ENCODE data around the gene SLC15A1. TPM values are rescaled to one million over a fixed set of nuclear protein-coding genes. Genes with fewer than 3 reads are reported as not detected.

Gene SLC15A1
- total RNA-seq, 1 donor from 2014 or later, result 0.11 TPM

DNA sequence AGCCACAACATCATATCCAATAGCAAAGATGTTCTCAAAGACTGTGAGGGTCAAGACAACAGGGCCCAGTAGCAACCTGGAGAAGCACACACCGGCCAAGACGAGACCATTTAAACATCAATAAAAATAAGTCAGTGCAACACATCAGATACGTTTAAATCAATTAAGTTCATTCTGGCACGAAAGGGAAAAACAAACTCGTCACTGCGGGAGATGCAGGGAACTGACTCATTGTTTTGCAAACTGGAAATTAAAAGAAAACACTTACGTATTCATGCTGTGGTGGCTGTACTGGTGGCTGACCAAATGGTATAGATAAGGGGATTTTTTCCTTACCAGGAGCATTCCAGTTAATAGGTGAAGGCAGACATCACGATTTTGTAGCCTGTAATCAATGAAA, 26.3 kb upstream of the SLC15A1 start:
- Mint-ChIP-seq H3K27me3 (ENCODE audit: unreplicated experiment) (peaks cover 12% of the 10 kb centered on the region), H3K4me1 (ENCODE audit: unreplicated experiment) (no peaks in the 10 kb centered on the region), H3K27ac (ENCODE audit: unreplicated experiment) (no peak overlapping the region), H3K9me3 (ENCODE audit: unreplicated experiment) (no peaks in the 10 kb centered on the region), H3K4me3 (ENCODE audit: unreplicated experiment) (no peak overlapping the region), H3K36me3 (ENCODE audit: unreplicated experiment) (no peaks in the 10 kb centered on the region)
- TF ChIP-seq, protein P1, sequence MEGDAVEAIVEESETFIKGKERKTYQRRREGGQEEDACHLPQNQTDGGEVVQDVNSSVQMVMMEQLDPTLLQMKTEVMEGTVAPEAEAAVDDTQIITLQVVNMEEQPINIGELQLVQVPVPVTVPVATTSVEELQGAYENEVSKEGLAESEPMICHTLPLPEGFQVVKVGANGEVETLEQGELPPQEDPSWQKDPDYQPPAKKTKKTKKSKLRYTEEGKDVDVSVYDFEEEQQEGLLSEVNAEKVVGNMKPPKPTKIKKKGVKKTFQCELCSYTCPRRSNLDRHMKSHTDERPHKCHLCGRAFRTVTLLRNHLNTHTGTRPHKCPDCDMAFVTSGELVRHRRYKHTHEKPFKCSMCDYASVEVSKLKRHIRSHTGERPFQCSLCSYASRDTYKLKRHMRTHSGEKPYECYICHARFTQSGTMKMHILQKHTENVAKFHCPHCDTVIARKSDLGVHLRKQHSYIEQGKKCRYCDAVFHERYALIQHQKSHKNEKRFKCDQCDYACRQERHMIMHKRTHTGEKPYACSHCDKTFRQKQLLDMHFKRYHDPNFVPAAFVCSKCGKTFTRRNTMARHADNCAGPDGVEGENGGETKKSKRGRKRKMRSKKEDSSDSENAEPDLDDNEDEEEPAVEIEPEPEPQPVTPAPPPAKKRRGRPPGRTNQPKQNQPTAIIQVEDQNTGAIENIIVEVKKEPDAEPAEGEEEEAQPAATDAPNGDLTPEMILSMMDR (IDR thresholded peaks at IDR 0.05), result no peak
- DNase-seq (ENCODE audit: extremely low spot score, unreplicated experiment), result no peak

GRCh38 chr13:98776644-98777043, 24.2 kb upstream of the SLC15A1 start:
- H3K27ac Mint-ChIP-seq (ENCODE audit: unreplicated experiment), result no peak overlapping the region
- no peak overlapping the region for H3K4me3 Mint-ChIP-seq (ENCODE audit: unreplicated experiment)
- TF ChIP-seq, protein P1 (IDR thresholded peaks at IDR 0.05), result no peak
- no peaks in the 10 kb centered on the region for H3K4me1 Mint-ChIP-seq (ENCODE audit: unreplicated experiment)
- no peaks in the 10 kb centered on the region for H3K9me3 Mint-ChIP-seq (ENCODE audit: unreplicated experiment)
- no peaks in the 10 kb centered on the region for H3K36me3 Mint-ChIP-seq (ENCODE audit: unreplicated experiment)
- DNase-seq (ENCODE audit: extremely low spot score, unreplicated experiment), result no peak
- peaks cover 13% of the 10 kb centered on the region for H3K27me3 Mint-ChIP-seq (ENCODE audit: unreplicated experiment)

DNA sequence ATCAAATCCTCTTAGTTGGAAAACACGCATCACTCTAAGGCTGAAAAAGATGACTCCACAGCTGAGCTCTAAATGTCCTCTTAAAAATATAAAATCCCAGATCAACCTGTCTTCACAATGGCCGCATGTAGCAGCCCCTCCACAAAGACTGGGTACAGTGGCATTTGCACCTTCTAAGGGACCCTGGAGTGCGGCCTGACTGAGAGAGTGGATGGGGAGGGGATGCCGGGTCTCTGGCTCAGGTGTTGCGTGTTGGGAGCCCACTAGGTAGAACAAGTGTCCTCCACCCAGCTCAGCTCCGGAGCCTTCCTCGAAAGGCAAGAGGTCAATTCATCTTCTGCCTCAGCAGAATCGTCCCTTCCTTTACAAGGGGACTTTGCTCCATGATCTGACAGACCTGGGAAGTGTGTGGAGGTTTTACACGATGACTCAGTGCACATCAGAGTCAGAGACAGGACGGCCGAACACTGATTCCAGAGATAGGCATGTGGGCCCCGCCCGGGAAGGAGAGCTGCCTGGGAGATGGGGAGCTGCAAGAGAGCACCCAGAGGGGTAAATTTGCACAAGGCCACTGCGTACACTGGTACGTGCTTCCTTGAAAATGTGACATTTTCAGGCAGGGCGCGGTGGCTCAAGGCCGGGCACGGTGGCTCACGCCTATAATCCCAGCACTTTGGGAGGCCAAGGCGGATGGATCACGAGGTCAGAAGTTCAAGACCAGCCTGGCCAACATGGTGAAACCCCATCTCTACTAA, 23.5 kb upstream of the SLC15A1 start:
- DNase-seq (ENCODE audit: extremely low spot score, unreplicated experiment), result no peak
- Mint-ChIP-seq H3K4me3 (ENCODE audit: unreplicated experiment) (no peak overlapping the region), H3K27me3 (ENCODE audit: unreplicated experiment) (peaks cover 16% of the 10 kb centered on the region), H3K27ac (ENCODE audit: unreplicated experiment) (no peak overlapping the region), H3K4me1 (ENCODE audit: unreplicated experiment) (no peaks in the 10 kb centered on the region), H3K9me3 (ENCODE audit: unreplicated experiment) (no peaks in the 10 kb centered on the region), H3K36me3 (ENCODE audit: unreplicated experiment) (no peaks in the 10 kb centered on the region)
- TF ChIP-seq, protein P1 (IDR thresholded peaks at IDR 0.05), result no peak

- TF ChIP-seq, protein P1 (IDR thresholded peaks at IDR 0.05), result no peak
- no peak for DNase-seq (ENCODE audit: extremely low spot score, unreplicated experiment)
- H3K9me3 Mint-ChIP-seq (ENCODE audit: unreplicated experiment), result no peaks in the 10 kb centered on the region
- no peaks in the 10 kb centered on the region for H3K36me3 Mint-ChIP-seq (ENCODE audit: unreplicated experiment)
- H3K27me3 Mint-ChIP-seq (ENCODE audit: unreplicated experiment), result peaks cover 15% of the 10 kb centered on the region
- no peak overlapping the region for H3K4me3 Mint-ChIP-seq (ENCODE audit: unreplicated experiment)
- no peak overlapping the region for H3K27ac Mint-ChIP-seq (ENCODE audit: unreplicated experiment)
- H3K4me1 Mint-ChIP-seq (ENCODE audit: unreplicated experiment), result no peaks in the 10 kb centered on the region
Measured at GRCh38 chr13:98775386-98775785, 22.9 kb upstream of the SLC15A1 start.

- Mint-ChIP-seq H3K27ac (ENCODE audit: unreplicated experiment) (no peak overlapping the region), H3K36me3 (ENCODE audit: unreplicated experiment) (no peaks in the 10 kb centered on the region), H3K27me3 (ENCODE audit: unreplicated experiment) (peaks cover 21% of the 10 kb centered on the region), H3K4me3 (ENCODE audit: unreplicated experiment) (no peak overlapping the region), H3K4me1 (ENCODE audit: unreplicated experiment) (no peaks in the 10 kb centered on the region), H3K9me3 (ENCODE audit: unreplicated experiment) (no peaks in the 10 kb centered on the region)
- no peak for DNase-seq (ENCODE audit: extremely low spot score, unreplicated experiment)
- TF ChIP-seq, protein P1 (IDR thresholded peaks at IDR 0.05), result no peak
Measured at GRCh38 chr13:98774776-98775175, 22.3 kb upstream of the SLC15A1 start.

Data from osteocyte (in vitro differentiated cells).